Upper lobe of left lung (tissue), 4 donors: ENCODE measurements around the gene TIMM21.

Experiments used
- POLR2A ChIP-seq, 4 donors: fragments of 450-650 bp; IDR thresholded peaks; one replicate each; pipeline ENCODE4 v1.5.1; 2016 to 2017; ENCODE audit warnings: antibody characterized with exemption in 4 of 4, mild to moderate bottlenecking in 2 of 4
- TF ChIP-seq, protein P1 (sequence below), 6 experiments: fragments of 450-650 bp in 4 of 6; fragments of 200-600 bp in 2 of 6; sonication (generic) in 2 of 6; IDR thresholded peaks; one replicate each; pipeline ENCODE4 v1.5.1; 2016 to 2019; ENCODE audit warnings: antibody characterized with exemption in 6 of 6

DNA sequence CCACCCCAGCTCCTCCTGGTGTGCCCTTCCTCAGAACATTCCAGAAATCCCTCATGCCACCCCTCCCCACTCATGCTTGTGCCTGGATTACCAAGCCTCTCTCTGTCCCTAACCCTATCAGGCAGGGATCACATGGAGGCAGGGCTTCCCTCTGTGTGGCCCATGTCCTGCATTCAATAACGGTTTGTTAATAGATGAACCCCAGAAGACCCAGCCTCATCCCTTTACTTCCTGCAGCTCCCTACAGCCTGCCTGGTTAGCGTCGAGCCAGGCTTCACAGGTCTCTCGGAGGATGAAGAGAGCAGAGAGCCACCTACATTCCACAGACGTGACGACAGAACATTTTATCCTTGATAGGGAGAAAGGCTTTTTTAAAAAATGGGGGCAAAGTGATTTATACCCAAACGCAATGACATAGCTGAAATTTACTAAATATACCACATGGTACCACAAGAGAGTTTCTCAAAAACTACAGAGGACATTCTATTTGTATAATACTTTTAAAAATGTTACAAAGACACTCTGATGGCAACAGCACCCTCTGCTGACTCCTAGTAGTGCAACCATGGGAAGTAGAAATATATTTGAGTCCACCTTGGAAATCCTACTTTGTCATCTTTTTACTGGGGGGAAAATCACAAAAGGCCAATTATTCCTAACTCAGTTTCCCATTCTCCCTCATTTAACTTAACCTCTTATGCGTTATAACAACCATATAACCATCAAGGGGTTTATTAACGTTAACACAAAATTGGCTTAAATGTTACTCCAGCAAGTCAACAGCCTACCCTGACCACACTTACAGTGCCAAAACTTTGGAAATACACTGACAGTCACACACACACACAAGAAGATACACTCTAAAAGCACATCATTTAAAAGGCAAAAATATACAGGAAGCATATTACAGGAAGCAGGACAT lies 31.4 kb upstream of the TIMM21 start:
- TF ChIP-seq, protein P1, sequence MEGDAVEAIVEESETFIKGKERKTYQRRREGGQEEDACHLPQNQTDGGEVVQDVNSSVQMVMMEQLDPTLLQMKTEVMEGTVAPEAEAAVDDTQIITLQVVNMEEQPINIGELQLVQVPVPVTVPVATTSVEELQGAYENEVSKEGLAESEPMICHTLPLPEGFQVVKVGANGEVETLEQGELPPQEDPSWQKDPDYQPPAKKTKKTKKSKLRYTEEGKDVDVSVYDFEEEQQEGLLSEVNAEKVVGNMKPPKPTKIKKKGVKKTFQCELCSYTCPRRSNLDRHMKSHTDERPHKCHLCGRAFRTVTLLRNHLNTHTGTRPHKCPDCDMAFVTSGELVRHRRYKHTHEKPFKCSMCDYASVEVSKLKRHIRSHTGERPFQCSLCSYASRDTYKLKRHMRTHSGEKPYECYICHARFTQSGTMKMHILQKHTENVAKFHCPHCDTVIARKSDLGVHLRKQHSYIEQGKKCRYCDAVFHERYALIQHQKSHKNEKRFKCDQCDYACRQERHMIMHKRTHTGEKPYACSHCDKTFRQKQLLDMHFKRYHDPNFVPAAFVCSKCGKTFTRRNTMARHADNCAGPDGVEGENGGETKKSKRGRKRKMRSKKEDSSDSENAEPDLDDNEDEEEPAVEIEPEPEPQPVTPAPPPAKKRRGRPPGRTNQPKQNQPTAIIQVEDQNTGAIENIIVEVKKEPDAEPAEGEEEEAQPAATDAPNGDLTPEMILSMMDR (IDR thresholded peaks at IDR 0.05) = peak; percentile 17 to 61 (median 36)
- no peak for TF ChIP-seq POLR2A (IDR thresholded peaks at IDR 0.05)
